Nasal cavity respiratory epithelium epithelial cell of viscerocranial mucosa (primary cell): ENCODE data around the gene CAMK2G. TPM values are rescaled to one million over a fixed set of nuclear protein-coding genes. Genes with fewer than 3 reads are reported as not detected.

Source experiments
- total RNA-seq: library from RNA; depleted of rRNA; stranded (reverse); fragments of >200 nt; gene quantifications from 2 replicates; pipeline ENCODE4 v1.2.3, GENCODE V29; 2014

The CAMK2G gene
- total RNA-seq, result 14.7 and 20.6 TPM in 2 replicates

DNA sequence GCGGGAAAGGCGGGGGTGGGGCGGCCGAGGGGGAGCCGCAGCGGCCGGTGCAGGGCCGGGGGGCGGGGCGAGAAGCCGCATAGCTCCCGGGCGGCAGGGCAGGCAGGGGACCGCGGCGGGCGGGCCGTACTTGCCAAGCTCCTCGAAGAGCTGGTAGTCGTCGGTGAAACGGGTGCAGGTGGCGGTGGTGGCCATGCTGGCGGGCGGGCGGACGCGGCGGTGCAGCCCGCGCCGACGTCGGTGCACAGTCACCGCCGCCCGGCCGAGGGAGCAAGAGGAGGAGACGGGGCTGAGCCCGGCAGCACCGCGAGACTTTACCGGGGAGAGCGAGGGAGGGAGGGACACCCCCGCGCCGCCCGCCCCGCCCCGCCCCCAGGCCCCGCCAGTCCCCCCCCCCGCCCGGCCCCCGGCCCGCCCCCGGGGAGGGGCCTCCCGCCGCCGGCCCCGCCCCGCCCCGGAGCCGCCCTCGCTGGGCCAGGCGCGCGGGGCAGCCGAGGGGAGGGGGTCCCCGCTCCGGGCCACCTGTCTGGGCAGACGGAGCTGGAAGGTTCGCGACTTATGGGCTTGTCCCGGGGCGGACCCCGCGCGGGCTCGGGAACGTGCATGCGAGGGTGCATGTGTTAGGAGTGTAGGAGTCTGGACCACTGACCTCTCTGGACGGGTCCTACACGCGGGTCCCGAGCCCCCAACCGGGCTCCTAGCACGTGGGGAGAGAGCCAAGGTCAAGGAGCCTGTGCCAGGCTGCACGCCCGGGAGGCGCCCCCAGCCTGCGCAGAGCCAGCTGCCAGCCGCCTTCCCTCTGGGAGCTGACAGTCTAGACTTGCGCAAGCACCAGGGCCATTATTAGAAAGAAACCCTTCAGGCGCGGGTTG is at the start of gene CAMK2G:
CAMK2G (minus strand) TSS at position 289 of the 872 bp plus-strand sequence; CDS start at position 195, 94 bp downstream.

DNA sequence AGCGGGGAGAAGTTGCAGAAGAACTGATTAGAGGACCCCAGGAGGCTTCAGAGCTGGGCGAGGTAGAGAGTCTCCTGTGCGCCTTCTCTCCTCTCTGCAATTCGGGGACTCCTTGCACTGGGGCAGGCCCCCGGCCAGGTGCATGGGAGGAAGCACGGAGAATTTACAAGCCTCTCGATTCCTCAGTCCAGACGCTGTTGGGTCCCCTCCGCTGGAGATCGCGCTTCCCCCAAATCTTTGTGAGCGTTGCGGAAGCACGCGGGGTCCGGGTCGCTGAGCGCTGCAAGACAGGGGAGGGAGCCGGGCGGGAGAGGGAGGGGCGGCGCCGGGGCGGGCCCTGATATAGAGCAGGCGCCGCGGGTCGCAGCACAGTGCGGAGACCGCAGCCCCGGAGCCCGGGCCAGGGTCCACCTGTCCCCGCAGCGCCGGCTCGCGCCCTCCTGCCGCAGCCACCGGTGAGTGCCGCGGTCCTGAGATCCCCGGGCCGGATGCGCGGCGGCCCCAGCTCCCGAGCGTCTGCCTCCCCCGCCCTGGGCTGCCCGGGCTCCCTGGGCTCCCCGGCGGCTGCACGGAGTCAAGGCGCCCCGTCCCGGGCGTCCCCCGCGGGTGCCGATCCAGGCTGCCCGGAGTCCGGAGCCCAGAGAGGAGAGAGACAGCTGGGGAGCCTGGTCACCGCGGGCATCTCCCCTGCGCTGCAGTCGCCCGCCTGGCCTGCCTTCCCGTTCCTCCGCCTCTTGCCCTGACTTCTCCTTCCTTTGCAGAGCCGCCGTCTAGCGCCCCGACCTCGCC is 36.6 kb upstream of the CAMK2G start, which contains the start of gene PLAU:
PLAU (plus strand) TSS at position 369 of the 789 bp plus-strand sequence. CDS start 424 bp downstream, outside the sequence.

DNA sequence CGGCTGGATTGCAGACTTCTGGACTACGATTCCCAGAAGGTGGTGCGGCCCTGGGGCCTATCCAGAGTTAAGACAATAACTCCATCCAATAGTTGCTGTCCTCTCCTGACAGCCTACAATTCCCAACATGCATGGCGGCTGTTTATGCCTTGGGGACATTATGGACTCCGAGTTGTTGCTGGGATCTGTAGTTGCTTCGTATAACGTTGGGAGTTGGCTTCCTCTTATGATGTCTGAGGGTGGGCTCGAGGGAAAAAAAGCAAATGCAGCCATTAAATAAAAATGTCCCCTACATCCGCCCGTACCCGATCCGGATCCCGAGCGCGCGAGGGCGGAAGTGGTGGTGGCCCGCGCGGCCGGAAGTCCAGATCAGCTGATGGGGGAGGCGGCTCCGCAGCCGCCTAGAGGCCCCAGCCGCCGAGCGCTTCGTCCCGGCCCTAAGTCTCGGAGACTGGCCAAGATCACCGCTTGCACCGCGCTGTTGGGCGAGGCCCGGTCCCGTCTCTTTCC is 89.1 kb downstream of the CAMK2G start, which contains the start of gene ZSWIM8:
ZSWIM8 (plus strand) TSS at position 396 of the 510 bp plus-strand sequence. CDS start 273 bp downstream, outside the sequence.

DNA sequence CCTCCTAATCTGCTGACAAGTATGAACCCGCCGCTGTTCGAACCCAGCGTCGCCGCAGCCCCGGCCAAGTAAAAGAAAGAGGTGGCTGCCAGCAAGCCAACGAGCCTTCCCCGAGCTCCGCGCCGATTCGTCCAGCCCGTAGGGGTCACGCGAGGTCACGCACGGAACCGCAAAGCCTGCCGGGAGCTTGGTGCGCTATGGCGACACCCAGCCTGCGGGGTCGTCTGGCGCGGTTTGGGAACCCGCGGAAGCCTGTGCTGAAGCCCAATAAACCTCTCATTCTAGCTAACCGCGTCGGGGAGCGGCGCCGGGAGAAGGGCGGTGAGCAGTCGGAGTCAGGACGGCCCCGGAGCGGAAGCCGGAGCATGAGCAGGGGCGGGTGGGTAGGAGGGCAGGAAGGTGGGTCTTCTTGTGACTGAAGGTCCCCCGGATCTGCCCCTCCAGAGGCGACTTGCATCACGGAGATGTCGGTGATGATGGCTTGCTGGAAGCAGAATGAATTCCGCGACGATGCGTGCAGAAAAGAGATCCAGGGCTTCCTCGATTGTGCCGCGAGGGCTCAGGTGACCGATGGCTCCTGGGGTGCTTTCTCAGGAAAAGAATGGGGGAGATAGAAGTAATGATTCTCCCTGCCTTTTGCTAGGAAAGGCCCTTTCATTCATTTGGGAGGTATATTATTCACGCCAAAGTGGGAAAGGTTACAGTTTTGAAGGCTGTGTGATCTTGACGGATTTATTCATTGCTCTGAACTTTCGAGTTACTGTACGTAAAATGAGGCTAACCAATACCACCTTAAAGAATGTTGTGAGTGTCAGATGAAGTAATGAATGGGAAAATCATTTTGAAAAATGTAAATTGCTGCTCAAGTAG is 92.2 kb downstream of the CAMK2G start, which contains the start of gene CHCHD1:
CHCHD1 (plus strand) TSS at position 170 of the 870 bp plus-strand sequence; CDS start at position 198, 28 bp downstream.

Other genes with a start within 250 kb of the CAMK2G start
- gene MYOZ1, start 233.1 kb downstream of the CAMK2G start, total RNA-seq, result not detected in 2 replicates
- gene SYNPO2L, start 218.5 kb downstream of the CAMK2G start, total RNA-seq, result not detected in 2 replicates
- 1.7 and 3.7 TPM in 2 replicates for gene AGAP5, start 176.4 kb downstream of the CAMK2G start, total RNA-seq
- 83.7 and 85.5 TPM in 2 replicates for gene SEC24C, start 130.2 kb downstream of the CAMK2G start, total RNA-seq
- gene CHCHD1, start 92.5 kb downstream of the CAMK2G start, total RNA-seq, result 15.7 and 17.8 TPM in 2 replicates
- 41.7 and 65.3 TPM in 2 replicates for gene ZSWIM8, start 88.9 kb downstream of the CAMK2G start, total RNA-seq
- gene NDST2, start 63.0 kb downstream of the CAMK2G start, total RNA-seq, result 9.2 and 12.7 TPM in 2 replicates
- 90.2 and 759 TPM in 2 replicates for gene PLAU, start 36.6 kb upstream of the CAMK2G start, total RNA-seq
- 76.6 and 157 TPM in 2 replicates for gene VCL, start 123.6 kb upstream of the CAMK2G start, total RNA-seq